NCI-H510A (cell line): ENCODE results near the gene CRISP2.
"Not testable (repeated sequence)": the region's sequence is repeated elsewhere in the genome, so short reads cannot be mapped to it uniquely, and the experiment has no call there.

Experiments
- DNase-seq: peaks from one replicate; lab custom pipeline; 2025; lab: John Stamatoyannopoulos, UW

CRISP2 gene, protein sequence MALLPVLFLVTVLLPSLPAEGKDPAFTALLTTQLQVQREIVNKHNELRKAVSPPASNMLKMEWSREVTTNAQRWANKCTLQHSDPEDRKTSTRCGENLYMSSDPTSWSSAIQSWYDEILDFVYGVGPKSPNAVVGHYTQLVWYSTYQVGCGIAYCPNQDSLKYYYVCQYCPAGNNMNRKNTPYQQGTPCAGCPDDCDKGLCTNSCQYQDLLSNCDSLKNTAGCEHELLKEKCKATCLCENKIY

DNA sequence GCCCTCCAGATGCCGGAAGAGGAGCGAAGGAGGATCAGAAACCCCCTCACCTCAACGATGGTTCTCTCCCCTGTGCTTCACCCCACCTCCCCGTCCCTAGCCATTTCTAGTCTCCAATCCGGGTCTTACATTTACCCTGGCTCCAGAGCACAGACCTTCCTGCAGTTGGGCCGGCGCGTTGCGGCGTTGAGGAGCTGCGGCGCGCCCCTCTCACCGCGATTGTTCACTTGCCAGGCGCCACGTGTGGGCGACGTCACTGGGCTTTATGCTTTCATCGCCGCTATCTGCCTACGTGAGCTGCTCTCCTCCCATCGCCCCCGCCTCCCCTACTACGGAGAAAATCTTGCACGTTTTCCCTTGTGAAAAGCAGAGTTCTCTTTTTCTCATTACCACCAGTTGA, at the start of gene CRISP2:
Gene CRISP2 (minus strand): TSS at position 198 of the 400 bp plus-strand sequence. CDS start 4,347 bp downstream, outside the sequence.
- DNase-seq: peak; percentile 69

DNA sequence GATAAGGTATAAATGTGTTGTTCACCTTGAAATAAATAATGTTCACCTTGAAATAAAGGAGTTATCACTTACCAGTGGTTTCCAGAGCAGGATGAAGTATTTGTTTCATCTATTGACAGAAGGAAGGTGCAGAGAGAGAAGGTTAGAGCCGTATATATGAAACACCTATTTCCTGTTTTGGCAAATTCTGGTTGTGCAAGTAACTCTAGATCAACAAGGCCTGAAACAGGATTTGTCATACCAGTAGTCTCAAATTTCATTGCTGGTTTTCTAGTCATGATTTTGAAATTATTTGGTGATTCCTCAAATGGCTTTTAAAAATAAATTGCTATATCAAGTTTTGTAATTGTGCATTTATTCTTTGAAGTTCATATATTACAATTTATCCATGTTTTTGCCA, 30.9 kb upstream of the CRISP2 start, which contains the start of gene CRISP3:
Gene CRISP3 (minus strand): TSS at position 130 of the 400 bp plus-strand sequence. CDS start 21 bp downstream, at position 109.
- peak; percentile 28 for DNase-seq

DNA sequence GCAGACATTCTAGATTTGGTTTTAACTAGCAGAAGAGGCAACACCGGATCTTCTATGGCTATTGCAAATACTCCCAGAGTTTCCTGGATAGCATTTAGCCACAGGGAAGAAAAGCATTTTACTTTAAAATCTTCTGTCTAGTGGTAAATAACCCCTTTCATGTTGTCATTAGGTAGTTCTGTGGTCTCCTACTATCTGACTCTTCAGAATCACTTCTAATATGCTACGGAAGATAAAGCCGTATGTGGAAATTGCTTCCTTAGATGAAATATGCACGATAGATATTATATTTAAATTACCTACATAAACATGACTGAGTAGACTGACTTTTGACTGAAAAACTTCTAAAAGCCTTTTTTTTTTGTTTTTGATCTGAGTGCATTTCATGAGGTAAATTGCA, 30.1 kb upstream of the CRISP2 start:
- DNase-seq: no peak

DNA sequence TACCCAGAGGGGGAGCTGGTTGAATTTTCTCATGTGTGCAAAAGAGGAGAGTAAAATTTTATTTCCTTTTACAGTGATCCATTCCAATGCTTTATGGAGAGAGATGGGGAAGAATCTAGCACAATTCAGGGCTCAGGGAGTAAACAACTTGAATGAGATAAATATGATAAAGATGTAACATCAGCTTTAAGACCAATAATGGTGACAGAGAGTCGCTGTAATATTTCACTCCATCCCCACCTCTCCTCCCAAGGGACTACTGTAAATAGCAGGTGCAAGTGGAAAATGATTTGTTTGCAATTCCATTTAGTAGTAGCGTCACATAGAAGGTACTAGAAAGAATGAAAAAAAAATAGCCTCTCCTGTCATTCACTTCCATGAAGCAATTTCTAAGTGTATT, 26.1 kb upstream of the CRISP2 start:
- no peak for DNase-seq

GRCh38 chr6:49736017-49736508, 22.7 kb upstream of the CRISP2 start:
- DNase-seq: no peak

- no peak for DNase-seq
These were observed 20.3 kb upstream of the CRISP2 start for GRCh38 chr6:49733680-49734079.

DNA sequence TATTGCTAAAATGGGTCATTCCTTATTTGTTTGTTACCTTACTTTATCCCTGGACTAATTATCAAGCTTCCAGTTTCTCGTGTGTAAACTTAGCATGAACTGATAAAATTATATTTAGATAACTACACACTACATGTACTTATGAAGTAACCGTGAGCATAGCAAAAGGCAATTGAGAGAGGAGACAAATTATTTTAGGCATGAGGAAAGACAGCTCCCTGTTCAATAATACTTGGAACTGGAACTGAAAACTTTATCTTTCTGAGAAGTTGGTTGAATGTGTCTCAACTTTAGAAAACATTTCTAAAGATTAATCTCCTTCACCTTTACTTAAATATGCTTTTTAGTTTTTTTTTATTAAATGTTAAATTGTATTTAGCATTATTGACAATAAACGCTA, 19.4 kb upstream of the CRISP2 start:
- no peak for DNase-seq

GRCh38 chr6:49730251-49730650, 16.9 kb upstream of the CRISP2 start:
- no peak for DNase-seq

DNA sequence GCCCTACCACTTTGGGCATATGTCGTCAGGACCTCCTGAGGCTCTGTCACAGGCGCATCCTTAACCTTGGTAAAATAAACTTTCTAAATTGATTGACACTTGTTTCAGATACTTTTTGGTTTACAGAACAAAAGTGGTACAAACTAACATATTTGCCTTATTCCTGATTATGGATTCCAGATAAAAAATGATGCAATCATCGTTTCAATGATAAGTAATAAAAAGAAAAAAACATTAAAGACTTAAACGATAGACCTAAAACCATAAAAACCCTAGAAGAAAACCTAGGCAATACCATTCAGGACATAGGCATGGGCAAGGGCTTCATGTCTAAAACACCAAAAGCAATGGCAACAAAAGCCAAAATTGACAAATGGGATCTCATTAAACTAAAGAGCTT, 10.6 kb upstream of the CRISP2 start:
- not testable (repeated sequence) for DNase-seq

- no peak for DNase-seq
These were observed 8.0 kb upstream of the CRISP2 start for GRCh38 chr6:49721297-49721696.

DNA sequence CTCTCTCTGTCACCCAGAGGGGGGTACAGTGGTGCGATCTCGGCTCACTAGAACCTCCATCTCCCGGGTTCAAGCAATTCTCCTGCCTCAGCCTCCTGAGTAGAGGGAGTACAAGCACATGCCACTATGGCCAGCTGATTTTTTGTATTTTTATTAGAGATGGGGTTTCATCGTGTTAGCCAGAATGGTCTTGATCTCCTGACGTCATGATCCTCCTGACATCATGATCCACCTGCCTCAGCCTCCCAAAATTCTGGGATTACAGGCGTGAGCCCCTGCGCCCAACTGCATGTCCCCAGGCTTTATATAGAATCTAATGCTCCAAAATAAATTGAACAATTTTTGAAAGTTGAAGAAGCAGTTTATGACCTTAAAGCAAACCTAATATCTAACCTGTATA, 7.0 kb upstream of the CRISP2 start:
- no peak for DNase-seq

- no peak for DNase-seq
These were observed 14.9 kb downstream of the CRISP2 start for GRCh38 chr6:49698478-49698877.

DNA sequence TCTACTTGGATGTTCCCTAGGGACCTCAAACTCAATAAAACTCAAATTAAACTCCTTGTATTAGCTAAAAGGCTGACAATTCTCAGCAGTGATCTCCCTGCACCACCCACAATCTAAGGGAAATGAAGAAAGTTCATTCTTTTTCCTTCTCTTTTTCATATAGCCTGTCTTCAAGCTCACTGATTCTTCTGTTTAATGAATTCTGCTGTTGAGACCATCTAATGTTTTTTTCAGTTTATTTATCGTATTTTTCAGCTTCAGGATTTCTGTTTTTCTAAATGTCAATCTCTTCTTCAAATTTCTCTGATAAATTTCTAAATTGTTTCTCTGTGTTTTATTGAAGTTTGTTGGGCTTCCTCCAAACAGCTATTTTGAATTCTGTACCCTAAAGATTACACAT, 19.8 kb downstream of the CRISP2 start:
- no peak for DNase-seq

GRCh38 chr6:49692534-49692933, 20.8 kb downstream of the CRISP2 start:
- DNase-seq: no peak

DNA sequence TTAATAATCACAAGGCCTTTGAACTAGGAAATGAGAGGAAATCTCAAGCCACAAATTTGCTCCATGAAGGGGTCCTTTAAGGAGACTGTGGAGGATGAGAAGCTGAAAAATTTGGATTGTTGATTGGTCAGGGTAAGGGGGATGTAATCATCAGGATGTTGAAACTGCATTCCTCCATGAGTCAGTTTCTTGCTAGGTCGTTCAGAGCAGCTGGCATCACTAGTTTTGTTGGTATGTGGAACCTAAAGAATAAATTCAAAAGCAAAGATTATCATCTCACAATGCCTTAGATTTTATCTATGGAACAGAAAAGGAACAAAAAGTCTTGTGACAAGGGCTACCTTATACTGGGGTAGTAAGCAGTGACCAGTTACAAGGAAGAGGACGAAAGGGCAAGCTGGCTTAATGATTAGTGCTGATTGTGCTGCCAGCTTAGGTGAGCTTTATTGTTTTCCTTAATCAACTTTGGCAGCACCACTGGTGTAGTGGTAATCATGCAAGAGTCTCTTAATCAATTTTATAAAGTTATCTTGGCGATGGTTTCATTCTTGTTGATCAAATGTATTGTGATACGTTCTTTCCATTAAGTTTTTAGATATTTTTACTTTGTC, 36.6 kb downstream of the CRISP2 start:
- DNase-seq: no peak

GRCh38 chr6:49675816-49676215, 37.5 kb downstream of the CRISP2 start:
- DNase-seq: no peak

- no peak for DNase-seq
These were observed 45.2 kb downstream of the CRISP2 start for GRCh38 chr6:49668083-49668511.

GRCh38 chr6:49666930-49667757, 46.2 kb downstream of the CRISP2 start:
- DNase-seq: no peak

DNA sequence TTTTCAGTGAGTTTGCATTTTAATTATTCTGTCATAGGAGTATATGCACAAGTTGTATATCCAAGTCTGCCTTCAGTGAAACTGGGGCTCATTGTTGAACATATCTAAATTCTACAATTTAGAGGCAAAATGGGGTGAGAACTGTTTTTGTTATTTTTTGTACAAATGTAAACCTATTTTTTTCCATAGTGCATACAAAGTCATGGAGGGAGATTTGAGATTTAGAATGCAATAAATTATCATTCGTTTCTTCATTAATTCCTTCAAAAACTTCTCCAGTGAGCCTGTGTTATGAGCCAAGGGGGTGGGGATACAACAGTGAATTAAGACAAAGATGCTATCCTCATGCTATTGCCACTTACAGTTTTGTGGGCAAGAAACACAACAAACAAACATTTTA, 46.9 kb downstream of the CRISP2 start:
- no peak for DNase-seq

DNA sequence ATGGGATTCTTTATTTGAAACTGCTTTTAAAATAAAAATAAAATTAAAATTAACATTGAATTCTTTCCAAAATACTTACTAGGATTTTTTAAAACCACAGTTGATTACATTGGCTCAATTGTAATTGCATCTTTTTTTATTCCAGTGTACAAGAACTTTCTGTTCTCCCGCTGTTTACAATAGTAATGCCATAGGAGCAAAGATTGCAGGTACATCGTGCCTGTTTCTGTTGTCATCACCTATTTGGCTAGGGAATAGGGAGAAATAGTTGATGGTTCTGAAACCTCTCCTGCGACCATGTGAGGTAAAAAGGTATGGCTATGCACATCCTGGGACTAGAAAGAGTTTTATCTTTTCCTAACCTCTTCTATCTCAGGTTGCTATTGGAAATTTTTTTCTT, 48.5 kb downstream of the CRISP2 start:
- DNase-seq: no peak

GRCh38 chr6:49664054-49664453, 49.3 kb downstream of the CRISP2 start:
- not testable (repeated sequence) for DNase-seq

GRCh38 chr6:49662892-49663261, 50.5 kb downstream of the CRISP2 start:
- DNase-seq: no peak
